Ramos (cell line): ENCODE data around the gene P3H4.

Experiments used
- in situ Hi-C: fragments of 300-500 bp; cut with MboI; formaldehyde crosslinking; loops from one replicate; pipeline ENCODE4 v1.14.3; 2022; ENCODE audit warnings: low sequenced_read_pairs; ENCODE audit not compliant: unreplicated experiment

Gene P3H4

GRCh38 chr17:41773731-41774193 is 38.0 kb downstream of the P3H4 start:
- in situ Hi-C loops = no loop called here

GRCh38 chr17:41773190-41773588 is 38.6 kb downstream of the P3H4 start:
- in situ Hi-C loops = no loop called here

GRCh38 chr17:41772586-41773189 is 39.1 kb downstream of the P3H4 start:
- in situ Hi-C loops = no loop called here

GRCh38 chr17:41772218-41772585 is 39.5 kb downstream of the P3H4 start:
- in situ Hi-C loops = no loop called here

GRCh38 chr17:41771389-41772206 is 40.2 kb downstream of the P3H4 start:
- in situ Hi-C loops = no loop called here

- in situ Hi-C loops = no loop called here
Measured at GRCh38 chr17:41769985-41770384, 41.8 kb downstream of the P3H4 start.

GRCh38 chr17:41769346-41769862 is 42.3 kb downstream of the P3H4 start:
- in situ Hi-C loops = no loop called here

- in situ Hi-C loops = no loop called here
Measured at GRCh38 chr17:41768682-41769288, 43.0 kb downstream of the P3H4 start.

- in situ Hi-C loops = no loop called here
Measured at GRCh38 chr17:41767324-41768042, 44.3 kb downstream of the P3H4 start.

GRCh38 chr17:41766135-41766534 is 45.6 kb downstream of the P3H4 start:
- in situ Hi-C loops = no loop called here

GRCh38 chr17:41763327-41763726 is 48.4 kb downstream of the P3H4 start:
- in situ Hi-C loops = no loop called here

GRCh38 chr17:41762841-41763240 is 48.9 kb downstream of the P3H4 start:
- in situ Hi-C loops = no loop called here

- in situ Hi-C loops = no loop called here
Measured at GRCh38 chr17:41762391-41762790, 49.4 kb downstream of the P3H4 start.

- in situ Hi-C loops = no loop called here
Measured at GRCh38 chr17:41760878-41761277, 50.9 kb downstream of the P3H4 start.

- in situ Hi-C loops = no loop called here
Measured at GRCh38 chr17:41758601-41759000, 53.1 kb downstream of the P3H4 start.

- in situ Hi-C loops = no loop called here
Measured at GRCh38 chr17:41754066-41754465, 57.7 kb downstream of the P3H4 start.
